K562 (cell line): Measurements from ENCODE around the gene TREM1.

Experiments used
- POLR2AphosphoS5 ChIP-seq: IDR thresholded peaks from 2 replicates; pipeline ENCODE4 v1.6.1; 2011; ENCODE audit warnings: mild to moderate bottlenecking, low read depth, low read length, moderate library complexity; ENCODE audit not compliant: control insufficient read depth, insufficient read depth
- TF ChIP-seq, protein P1 (sequence below), 3 experiments: IDR thresholded peaks in 2 of 3; conservative IDR thresholded peaks in 1 of 3; 2 replicates each; pipeline ENCODE4 v1.5.1; 2011 to 2012; ENCODE audit warnings: low read length in 3 of 3, mild to moderate bottlenecking in 3 of 3, control low read depth in 2 of 3, improper control_type of control experiment in 1 of 3, inconsistent platforms in 1 of 3, low read depth in 1 of 3, mixed read lengths in 1 of 3, moderate library complexity in 1 of 3; ENCODE audit not compliant: insufficient read depth in 2 of 3

DNA sequence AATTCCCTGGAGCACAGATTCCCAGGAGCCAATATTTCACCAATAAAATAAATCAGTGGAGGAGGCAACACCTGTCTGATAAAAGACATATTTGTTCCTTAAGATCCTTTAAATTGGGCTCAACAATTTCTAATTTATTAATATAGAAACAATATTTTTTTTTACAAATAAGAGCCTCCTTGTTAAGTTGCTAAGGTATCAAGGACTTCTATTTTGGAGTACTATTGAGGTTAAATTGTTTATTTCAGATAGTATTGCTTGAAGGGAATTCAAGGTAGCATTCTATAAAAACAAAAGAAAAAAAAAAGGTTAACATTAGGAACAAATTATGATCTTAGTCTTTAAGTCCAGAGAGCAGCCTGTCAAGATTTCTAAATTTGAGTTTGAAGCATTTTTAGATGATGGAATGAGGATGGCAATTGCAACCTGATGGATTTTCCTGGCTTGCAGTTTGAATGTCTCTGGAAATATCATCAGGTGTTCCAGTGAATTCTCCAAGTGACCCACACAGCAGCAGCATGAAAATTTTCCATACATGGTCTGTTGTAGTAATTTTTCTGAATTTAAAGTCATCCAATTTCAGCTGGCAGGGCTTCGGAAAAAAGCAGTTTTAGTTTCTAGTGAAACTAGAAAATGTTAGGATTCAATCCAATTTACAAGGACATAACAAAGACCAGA lies 29.6 kb upstream of the TREM1 start:
- no peak for TF ChIP-seq POLR2AphosphoS5
- TF ChIP-seq, protein P1, sequence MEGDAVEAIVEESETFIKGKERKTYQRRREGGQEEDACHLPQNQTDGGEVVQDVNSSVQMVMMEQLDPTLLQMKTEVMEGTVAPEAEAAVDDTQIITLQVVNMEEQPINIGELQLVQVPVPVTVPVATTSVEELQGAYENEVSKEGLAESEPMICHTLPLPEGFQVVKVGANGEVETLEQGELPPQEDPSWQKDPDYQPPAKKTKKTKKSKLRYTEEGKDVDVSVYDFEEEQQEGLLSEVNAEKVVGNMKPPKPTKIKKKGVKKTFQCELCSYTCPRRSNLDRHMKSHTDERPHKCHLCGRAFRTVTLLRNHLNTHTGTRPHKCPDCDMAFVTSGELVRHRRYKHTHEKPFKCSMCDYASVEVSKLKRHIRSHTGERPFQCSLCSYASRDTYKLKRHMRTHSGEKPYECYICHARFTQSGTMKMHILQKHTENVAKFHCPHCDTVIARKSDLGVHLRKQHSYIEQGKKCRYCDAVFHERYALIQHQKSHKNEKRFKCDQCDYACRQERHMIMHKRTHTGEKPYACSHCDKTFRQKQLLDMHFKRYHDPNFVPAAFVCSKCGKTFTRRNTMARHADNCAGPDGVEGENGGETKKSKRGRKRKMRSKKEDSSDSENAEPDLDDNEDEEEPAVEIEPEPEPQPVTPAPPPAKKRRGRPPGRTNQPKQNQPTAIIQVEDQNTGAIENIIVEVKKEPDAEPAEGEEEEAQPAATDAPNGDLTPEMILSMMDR (IDR thresholded peaks at IDR 0.05 in 2 of 3, conservative IDR thresholded peaks at IDR 0.05 in 1 of 3; ENCODE audit: insufficient read depth in 2 of 3, low read depth in 1 of 3, low read length in 3 of 3) = no peak
